Gastrocnemius medialis (tissue), 4 donors: ENCODE results near the gene CACNA1C. TPM values are rescaled to one million over a fixed set of nuclear protein-coding genes. Genes with fewer than 3 reads are reported as not detected.

Experiments
- ATAC-seq, 2 donors: fragments of 150-250 bp; one replicate each; pipeline ENCODE4 v1.9.1; 2016
- DNase-seq, 2 donors: peaks; one replicate each; pipeline ENCODE4 v3.0.0-alpha.2; 2019
- H3K27ac ChIP-seq, 4 donors: fragments of 200-600 bp; sonication (generic); 1 replicate in 1 of 4; 2 replicates in 3 of 4; pipeline ENCODE4 v1.5.1; 2016 to 2018; ENCODE audit warnings: mild to moderate bottlenecking in 2 of 4, moderate library complexity in 1 of 4
- H3K27me3 ChIP-seq, 3 donors: fragments of 200-600 bp; sonication (generic) in 2 of 3; 1 replicate in 1 of 3; 2 replicates in 2 of 3; pipeline versions ENCODE4 v1.5.1 to v1.6.0; 2016 to 2019; ENCODE audit warnings: mild to moderate bottlenecking in 1 of 3, moderate library complexity in 1 of 3
- H3K36me3 ChIP-seq, 2 donors: fragments of 200-600 bp; sonication (generic) in 1 of 2; one replicate each; pipeline ENCODE4 v1.5.1; 2017 to 2018
- H3K4me1 ChIP-seq, 2 donors: fragments of 200-600 bp; sonication (generic) in 1 of 2; one replicate each; pipeline ENCODE4 v1.5.1; 2016 to 2017; ENCODE audit warnings: mild to moderate bottlenecking in 2 of 2
- H3K4me3 ChIP-seq, 4 donors: fragments of 200-600 bp; sonication (generic) in 3 of 4; 1 replicate in 1 of 4; 2 replicates in 3 of 4; pipeline ENCODE4 v1.5.1; 2016 to 2019; ENCODE audit warnings: mild to moderate bottlenecking in 2 of 4
- H3K9me3 ChIP-seq, 3 donors: fragments of 200-600 bp; sonication (generic) in 2 of 3; 1 replicate in 1 of 3; 2 replicates in 2 of 3; pipeline ENCODE4 v1.5.1; 2016 to 2019
- CTCF ChIP-seq, 5 experiments: fragments of 450-650 bp in 3 of 5; fragments of 200-600 bp in 2 of 5; sonication (generic) in 2 of 5; IDR thresholded peaks in 4 of 5; conservative IDR thresholded peaks in 1 of 5; 1 replicate in 4 of 5; 2 replicates in 1 of 5; pipeline ENCODE4 v1.5.1; 2016 to 2019; ENCODE audit warnings: antibody characterized with exemption in 5 of 5, mild to moderate bottlenecking in 3 of 5, moderate library complexity in 3 of 5
- POLR2A ChIP-seq, 2 donors: fragments of 450-650 bp; IDR thresholded peaks; one replicate each; pipeline ENCODE4 v1.6.1; 2017; ENCODE audit warnings: antibody characterized with exemption in 2 of 2, mild to moderate bottlenecking in 2 of 2, moderate library complexity in 2 of 2
- in situ Hi-C, 4 donors: fragments of 200-750 bp; cut with MboI; loops; one replicate each; pipeline versions ENCODE4 v1.15.0 to v1.8.0; 2017; ENCODE audit warnings: low sequenced_read_pairs in 4 of 4
- intact Hi-C: fragments of 100-400 bp; cut with DNase I; formaldehyde crosslinking; loops from one replicate; pipeline ENCODE4 v1.15.1; 2023; ENCODE audit warnings: low total_unique reads
- total RNA-seq, 4 donors: library from RNA; depleted of rRNA; stranded (reverse); fragments of >200 nt; gene quantifications; one replicate each; pipeline versions ENCODE4 v1.1.0 to v1.2.3, GENCODE V29; 2016

Gene CACNA1C
- total RNA-seq, 4 donors from 2014 or later = 0.80 to 1.8 (median 0.91) TPM

- no peaks in the 10 kb centered on the region for H3K9me3 ChIP-seq
- no peak for TF ChIP-seq CTCF (IDR thresholded peaks at IDR 0.05 in 4 of 5, conservative IDR thresholded peaks at IDR 0.05 in 1 of 5)
- TF ChIP-seq POLR2A (IDR thresholded peaks at IDR 0.05) = no peak
- H3K27me3 ChIP-seq = peaks cover 0 to 9% (median 0%) of the 10 kb centered on the region in 3 donors
- DNase-seq (no peak), ATAC-seq (no peak)
- intact Hi-C loops = no loop called here
- no peak overlapping the region for H3K27ac ChIP-seq
- in situ Hi-C loops = no loop called here
- H3K4me3 ChIP-seq = no peak overlapping the region
- H3K4me1 ChIP-seq = no peaks in the 10 kb centered on the region
- no peaks in the 10 kb centered on the region for H3K36me3 ChIP-seq
Measured at GRCh38 chr12:2212537-2212936, 159.8 kb downstream of the CACNA1C start.

DNA sequence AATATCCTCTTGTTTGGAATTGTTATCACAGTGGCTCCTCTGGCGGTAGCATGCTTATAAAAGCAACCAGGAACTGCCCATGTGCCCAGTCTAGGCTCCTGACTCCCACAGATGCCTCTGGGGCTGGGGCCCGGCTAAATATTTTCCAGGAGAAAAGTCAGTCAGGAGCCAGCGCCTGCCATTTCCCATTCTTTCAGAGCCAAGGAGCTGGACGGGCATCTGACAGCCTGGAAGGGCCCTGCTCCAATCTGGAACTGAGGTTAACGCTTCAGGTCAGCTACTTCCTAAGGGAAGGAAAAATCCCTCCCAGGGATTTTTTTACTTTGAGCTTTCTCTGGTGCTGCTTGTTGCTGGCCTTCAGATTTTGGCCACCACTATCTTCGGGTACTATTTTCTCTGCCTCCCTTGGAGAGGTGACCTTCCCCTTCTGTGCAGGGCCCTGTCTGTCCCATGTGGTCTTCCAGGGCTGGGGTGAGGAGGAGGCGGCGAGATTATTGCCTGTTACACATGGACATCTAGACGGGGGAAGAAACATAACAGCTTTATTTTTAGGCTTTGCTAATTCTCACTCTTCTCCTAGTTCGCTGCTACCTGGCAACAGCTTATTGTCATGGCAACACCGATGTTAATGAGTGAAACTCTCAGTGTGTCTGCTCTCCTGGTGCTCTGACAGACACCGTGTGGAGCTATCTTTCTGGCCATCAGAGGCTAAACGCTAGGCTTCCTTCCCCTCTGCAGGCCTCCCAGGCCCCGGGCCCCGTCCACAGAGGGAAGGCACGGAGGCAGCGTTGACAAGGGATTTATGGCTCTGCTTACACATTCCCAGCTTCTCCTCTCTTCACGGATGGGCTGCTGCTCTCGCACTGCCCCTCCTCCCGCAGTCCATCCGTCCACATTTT, 160.4 kb downstream of the CACNA1C start:
- no peaks in the 10 kb centered on the region for H3K9me3 ChIP-seq
- ATAC-seq (no peak), DNase-seq (no peak)
- in situ Hi-C loops (no loop called here), intact Hi-C loops (no loop called here)
- no peaks in the 10 kb centered on the region for H3K36me3 ChIP-seq
- peak overlapping the region in 2 of 4 donors; percentile 0 to 34 for H3K27ac ChIP-seq
- TF ChIP-seq POLR2A (IDR thresholded peaks at IDR 0.05) = no peak
- no peak for TF ChIP-seq CTCF (IDR thresholded peaks at IDR 0.05 in 4 of 5, conservative IDR thresholded peaks at IDR 0.05 in 1 of 5)
- H3K4me1 ChIP-seq = no peaks in the 10 kb centered on the region
- peaks cover 0 to 7% (median 0%) of the 10 kb centered on the region in 3 donors for H3K27me3 ChIP-seq
- no peak overlapping the region for H3K4me3 ChIP-seq

DNA sequence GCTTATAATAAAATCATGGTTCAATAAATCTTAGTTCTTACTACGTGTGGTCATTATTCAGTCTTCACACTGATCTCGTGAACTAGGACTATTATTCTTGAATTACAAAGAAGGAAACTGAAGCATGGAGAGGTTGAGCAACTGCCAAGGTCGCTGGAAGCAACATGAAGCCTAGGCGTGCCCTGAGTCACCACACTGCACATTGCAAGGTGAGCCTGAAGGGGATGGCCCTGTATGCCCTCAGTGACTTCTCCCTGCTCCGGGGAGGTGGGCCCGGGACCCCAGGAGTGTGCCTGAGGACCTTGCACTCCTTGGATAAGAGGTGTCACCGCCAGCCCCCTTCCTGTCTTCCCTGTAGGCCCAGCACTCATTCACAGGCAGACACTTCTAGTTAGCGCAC, 161.6 kb downstream of the CACNA1C start:
- DNase-seq (no peak), ATAC-seq (no peak)
- in situ Hi-C loops = no loop called here
- Histone ChIP-seq H3K9me3 (no peaks in the 10 kb centered on the region), H3K27me3 (peaks cover 0 to 6% (median 0%) of the 10 kb centered on the region in 3 donors), H3K27ac (no peak overlapping the region), H3K36me3 (no peaks in the 10 kb centered on the region), H3K4me3 (no peak overlapping the region), H3K4me1 (no peaks in the 10 kb centered on the region)
- no peak for TF ChIP-seq POLR2A (IDR thresholded peaks at IDR 0.05)
- intact Hi-C loops = no loop called here

- peaks cover 0 to 6% (median 0%) of the 10 kb centered on the region in 3 donors for H3K27me3 ChIP-seq
- in situ Hi-C loops (no loop called here), intact Hi-C loops (no loop called here)
- H3K4me3 ChIP-seq = no peak overlapping the region
- no peak for DNase-seq
- H3K27ac ChIP-seq = no peak overlapping the region
- no peaks in the 10 kb centered on the region for H3K9me3 ChIP-seq
- no peaks in the 10 kb centered on the region for H3K4me1 ChIP-seq
- no peak for TF ChIP-seq POLR2A (IDR thresholded peaks at IDR 0.05)
- TF ChIP-seq CTCF (IDR thresholded peaks at IDR 0.05 in 4 of 5, conservative IDR thresholded peaks at IDR 0.05 in 1 of 5) = no peak
- H3K36me3 ChIP-seq = no peaks in the 10 kb centered on the region
- no peak for ATAC-seq
Measured at GRCh38 chr12:2215709-2216560, 163.1 kb downstream of the CACNA1C start.

- intact Hi-C loops = no loop called here
- in situ Hi-C loops = no loop called here
- ATAC-seq (no peak), DNase-seq (no peak)
- Histone ChIP-seq H3K4me3 (no peak overlapping the region), H3K27ac (no peak overlapping the region), H3K36me3 (no peaks in the 10 kb centered on the region), H3K9me3 (no peaks in the 10 kb centered on the region), H3K27me3 (peaks cover 0 to 3% (median 0%) of the 10 kb centered on the region in 3 donors), H3K4me1 (no peaks in the 10 kb centered on the region)
- TF ChIP-seq POLR2A (IDR thresholded peaks at IDR 0.05) (no peak), CTCF (IDR thresholded peaks at IDR 0.05 in 4 of 5, conservative IDR thresholded peaks at IDR 0.05 in 1 of 5) (no peak)
Measured at GRCh38 chr12:2218706-2219105, 165.9 kb downstream of the CACNA1C start.
